Panc1 (cell line): ENCODE measurements around the gene STOM. TPM values are rescaled to one million over a fixed set of nuclear protein-coding genes. Genes with fewer than 3 reads are reported as not detected.

Source experiments
- ATAC-seq: fragments of 200-7000 bp; cut with Tn5 transposase; 2 replicates; pipeline ENCODE4 v1.9.1; 2020; ENCODE audit warnings: mild to moderate bottlenecking, moderate library complexity
- BruUV-seq: library from RNA; stranded (reverse); fragments of 400-500 nt; replicated peaks from 2 replicates; lab custom pipeline; 2021; lab: Mats Ljungman, UMichigan
- CTCF ChIA-PET: fragments of 300-600 bp; sonication (Branson Sonifier 250); formaldehyde crosslinking; loops from one replicate; lab custom pipeline; 2022; ENCODE audit warnings: antibody characterized with exemption; lab: Charles Lee
- POLR2A ChIA-PET: fragments of 300-600 bp; sonication (Branson Sonifier 250); formaldehyde crosslinking; loops from one replicate; lab custom pipeline; 2022; ENCODE audit warnings: antibody characterized with exemption; lab: Charles Lee
- DNase-seq: peaks from one replicate; pipeline ENCODE4 v3.0.0-alpha.2; 2010; ENCODE audit warnings: low read depth, low spot score
- H3K27ac ChIP-seq: 2 replicates; pipeline ENCODE4 v1.5.1; 2011; ENCODE audit warnings: mild to moderate bottlenecking, low read length, inconsistent platforms
- H3K27me3 ChIP-seq: fragments of 200-500 bp; sonication (Bioruptor generic); 2 replicates; pipeline ENCODE4 v1.6.0; 2014; ENCODE audit warnings: low read length, inconsistent platforms; ENCODE audit not compliant: control insufficient read depth, insufficient read depth
- H3K36me3 ChIP-seq: fragments of 200-500 bp; sonication (Bioruptor generic); 2 replicates; pipeline ENCODE4 v1.5.1; 2014; ENCODE audit warnings: inconsistent platforms, mild to moderate bottlenecking, low read length, moderate library complexity; ENCODE audit not compliant: control insufficient read depth, insufficient read depth
- H3K4me1 ChIP-seq: 2 replicates; pipeline ENCODE4 v1.5.1; 2011; ENCODE audit warnings: inconsistent platforms, mild to moderate bottlenecking, low read length, moderate library complexity; ENCODE audit not compliant: control insufficient read depth, insufficient read depth
- H3K4me3 ChIP-seq, 2 experiments: 2 replicates each; pipeline ENCODE4 v1.5.1; 2011 to 2012; ENCODE audit warnings: low read depth in 2 of 2, low read length in 2 of 2, mild to moderate bottlenecking in 2 of 2, inconsistent platforms in 1 of 2, moderate library complexity in 1 of 2
- H3K9me3 ChIP-seq: fragments of 200-500 bp; sonication (Bioruptor generic); 2 replicates; pipeline ENCODE4 v1.5.1; 2014; ENCODE audit warnings: low read depth, mild to moderate bottlenecking, inconsistent platforms, low read length, moderate library complexity; ENCODE audit not compliant: control insufficient read depth, insufficient read depth
- POLR2AphosphoS5 ChIP-seq: IDR thresholded peaks from 2 replicates; pipeline ENCODE4 v1.6.1; 2012; ENCODE audit warnings: mild to moderate bottlenecking, low read depth, low read length, moderate library complexity
- SIN3A ChIP-seq: IDR thresholded peaks from 2 replicates; pipeline ENCODE4 v1.6.1; 2012; ENCODE audit warnings: low read depth, mild to moderate bottlenecking, low read length, moderate library complexity, borderline replicate concordance; ENCODE audit not compliant: insufficient read depth
- TCF7L2 ChIP-seq: IDR thresholded peaks from 2 replicates; pipeline ENCODE4 v1.6.1; 2011; ENCODE audit warnings: mild to moderate bottlenecking, low read depth, low read length, inconsistent platforms
- in situ Hi-C: cut with HindIII; loops from 2 replicates; pipeline ENCODE4 v1.10.0; 2016; ENCODE audit warnings: low sequenced_read_pairs, low pct_unique_long_range_greater_than_20kb
- intact Hi-C: fragments of 100-400 bp; cut with micrococcal nuclease; formaldehyde crosslinking; loops from one replicate; pipeline ENCODE4 v1.10.0; 2022; ENCODE audit not compliant: unreplicated experiment
- total RNA-seq: library from RNA; stranded (reverse); gene quantifications from one replicate; pipeline ENCODE4 v1.2.1, GENCODE V29; 2021; ENCODE audit not compliant: unreplicated experiment
- TF ChIP-seq, protein P1 (sequence below): fragments of 450-650 bp; IDR thresholded peaks from 2 replicates; pipeline ENCODE4 v1.5.1; 2017; ENCODE audit warnings: mild to moderate bottlenecking
- TF ChIP-seq, protein P2 (sequence below), 2 experiments: IDR thresholded peaks; 2 replicates each; pipeline ENCODE4 v1.6.1; 2011 to 2012; ENCODE audit warnings: low read depth in 2 of 2, control low read depth in 1 of 2, low read length in 1 of 2, mild to moderate bottlenecking in 1 of 2, moderate library complexity in 1 of 2; ENCODE audit not compliant: insufficient read depth in 1 of 2

The STOM gene
- total RNA-seq, 1 experiment from 2014 or later: 81.2 TPM

DNA sequence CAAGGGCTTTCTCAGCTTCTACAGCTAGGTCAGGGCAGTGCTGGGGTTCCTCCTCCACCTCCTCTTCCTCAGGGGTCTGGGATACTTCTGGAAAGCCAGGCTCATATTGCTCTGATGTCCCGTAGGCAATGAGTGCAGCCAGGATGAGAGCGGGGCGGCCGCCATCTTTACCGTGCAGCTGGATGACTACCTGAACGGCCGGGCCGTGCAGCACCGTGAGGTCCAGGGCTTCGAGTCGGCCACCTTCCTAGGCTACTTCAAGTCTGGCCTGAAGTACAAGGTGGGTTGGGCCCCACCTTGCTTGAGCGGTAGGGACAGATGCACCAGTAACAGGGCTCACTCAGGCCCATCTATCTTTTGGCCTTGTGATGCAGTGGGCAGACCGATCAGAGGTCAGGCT, 67.3 kb downstream of the STOM start:
- no TSS peak for BruUV-seq
- TF ChIP-seq TCF7L2 (no peak), POLR2AphosphoS5 (no peak), SIN3A (no peak)
- no peak for ATAC-seq
- Histone ChIP-seq H3K27ac (no peak overlapping the region; the same call in 1 of the 2 replicates), H3K9me3 (no peaks in the 10 kb centered on the region), H3K36me3 (peaks cover 7% of the 10 kb centered on the region; the same call in 1 of the 2 replicates), H3K4me1 (peaks cover 21% of the 10 kb centered on the region), H3K4me3 (no peak overlapping the region), H3K27me3 (no peaks in the 10 kb centered on the region)
- in situ Hi-C loops (no loop called here), intact Hi-C loops (no loop called here)
- ChIA-PET CTCF (no interaction called here), POLR2A (no interaction called here)
- DNase-seq: no peak

DNA sequence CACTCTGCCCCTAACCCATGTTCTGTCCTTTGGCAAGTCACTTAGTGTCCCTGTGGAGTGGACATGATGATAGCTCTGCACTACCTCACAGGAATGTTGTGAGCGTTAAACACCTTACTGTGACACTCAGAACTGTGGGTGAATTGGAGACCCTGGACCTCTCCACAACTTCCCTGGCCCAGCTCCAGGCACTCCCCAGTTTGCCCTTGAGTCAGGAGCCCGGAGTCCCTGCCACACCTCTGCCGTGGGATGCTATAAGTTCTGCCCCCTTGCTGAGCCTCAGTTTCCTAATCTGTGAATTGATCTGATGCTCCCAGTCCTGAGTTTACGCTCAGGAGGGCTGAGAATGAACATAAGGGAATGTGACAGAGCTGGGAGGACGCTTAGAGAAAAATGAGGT, 67.7 kb downstream of the STOM start:
- peaks cover 7% of the 10 kb centered on the region; the same call in 1 of the 2 replicates for H3K36me3 ChIP-seq
- H3K9me3 ChIP-seq: no peaks in the 10 kb centered on the region
- TF ChIP-seq, protein P1, sequence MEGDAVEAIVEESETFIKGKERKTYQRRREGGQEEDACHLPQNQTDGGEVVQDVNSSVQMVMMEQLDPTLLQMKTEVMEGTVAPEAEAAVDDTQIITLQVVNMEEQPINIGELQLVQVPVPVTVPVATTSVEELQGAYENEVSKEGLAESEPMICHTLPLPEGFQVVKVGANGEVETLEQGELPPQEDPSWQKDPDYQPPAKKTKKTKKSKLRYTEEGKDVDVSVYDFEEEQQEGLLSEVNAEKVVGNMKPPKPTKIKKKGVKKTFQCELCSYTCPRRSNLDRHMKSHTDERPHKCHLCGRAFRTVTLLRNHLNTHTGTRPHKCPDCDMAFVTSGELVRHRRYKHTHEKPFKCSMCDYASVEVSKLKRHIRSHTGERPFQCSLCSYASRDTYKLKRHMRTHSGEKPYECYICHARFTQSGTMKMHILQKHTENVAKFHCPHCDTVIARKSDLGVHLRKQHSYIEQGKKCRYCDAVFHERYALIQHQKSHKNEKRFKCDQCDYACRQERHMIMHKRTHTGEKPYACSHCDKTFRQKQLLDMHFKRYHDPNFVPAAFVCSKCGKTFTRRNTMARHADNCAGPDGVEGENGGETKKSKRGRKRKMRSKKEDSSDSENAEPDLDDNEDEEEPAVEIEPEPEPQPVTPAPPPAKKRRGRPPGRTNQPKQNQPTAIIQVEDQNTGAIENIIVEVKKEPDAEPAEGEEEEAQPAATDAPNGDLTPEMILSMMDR: no peak
- TF ChIP-seq POLR2AphosphoS5: no peak
- TF ChIP-seq TCF7L2: no peak
- TF ChIP-seq, protein P2, sequence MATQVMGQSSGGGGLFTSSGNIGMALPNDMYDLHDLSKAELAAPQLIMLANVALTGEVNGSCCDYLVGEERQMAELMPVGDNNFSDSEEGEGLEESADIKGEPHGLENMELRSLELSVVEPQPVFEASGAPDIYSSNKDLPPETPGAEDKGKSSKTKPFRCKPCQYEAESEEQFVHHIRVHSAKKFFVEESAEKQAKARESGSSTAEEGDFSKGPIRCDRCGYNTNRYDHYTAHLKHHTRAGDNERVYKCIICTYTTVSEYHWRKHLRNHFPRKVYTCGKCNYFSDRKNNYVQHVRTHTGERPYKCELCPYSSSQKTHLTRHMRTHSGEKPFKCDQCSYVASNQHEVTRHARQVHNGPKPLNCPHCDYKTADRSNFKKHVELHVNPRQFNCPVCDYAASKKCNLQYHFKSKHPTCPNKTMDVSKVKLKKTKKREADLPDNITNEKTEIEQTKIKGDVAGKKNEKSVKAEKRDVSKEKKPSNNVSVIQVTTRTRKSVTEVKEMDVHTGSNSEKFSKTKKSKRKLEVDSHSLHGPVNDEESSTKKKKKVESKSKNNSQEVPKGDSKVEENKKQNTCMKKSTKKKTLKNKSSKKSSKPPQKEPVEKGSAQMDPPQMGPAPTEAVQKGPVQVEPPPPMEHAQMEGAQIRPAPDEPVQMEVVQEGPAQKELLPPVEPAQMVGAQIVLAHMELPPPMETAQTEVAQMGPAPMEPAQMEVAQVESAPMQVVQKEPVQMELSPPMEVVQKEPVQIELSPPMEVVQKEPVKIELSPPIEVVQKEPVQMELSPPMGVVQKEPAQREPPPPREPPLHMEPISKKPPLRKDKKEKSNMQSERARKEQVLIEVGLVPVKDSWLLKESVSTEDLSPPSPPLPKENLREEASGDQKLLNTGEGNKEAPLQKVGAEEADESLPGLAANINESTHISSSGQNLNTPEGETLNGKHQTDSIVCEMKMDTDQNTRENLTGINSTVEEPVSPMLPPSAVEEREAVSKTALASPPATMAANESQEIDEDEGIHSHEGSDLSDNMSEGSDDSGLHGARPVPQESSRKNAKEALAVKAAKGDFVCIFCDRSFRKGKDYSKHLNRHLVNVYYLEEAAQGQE (IDR thresholded peaks at IDR 0.05; ENCODE audit: insufficient read depth in 1 of 2, low read depth in 2 of 2, low read length in 1 of 2): no peak
- no peak for TF ChIP-seq SIN3A
- ATAC-seq: no peak
- no peaks in the 10 kb centered on the region for H3K27me3 ChIP-seq
- no TSS peak for BruUV-seq
- H3K27ac ChIP-seq: no peak overlapping the region; the same call in 1 of the 2 replicates
- POLR2A ChIA-PET: no interaction called here
- H3K4me3 ChIP-seq: no peak overlapping the region
- DNase-seq: no peak
- CTCF ChIA-PET: no interaction called here
- H3K4me1 ChIP-seq: peaks cover 25% of the 10 kb centered on the region
- intact Hi-C loops: no loop called here
- in situ Hi-C loops: no loop called here

DNA sequence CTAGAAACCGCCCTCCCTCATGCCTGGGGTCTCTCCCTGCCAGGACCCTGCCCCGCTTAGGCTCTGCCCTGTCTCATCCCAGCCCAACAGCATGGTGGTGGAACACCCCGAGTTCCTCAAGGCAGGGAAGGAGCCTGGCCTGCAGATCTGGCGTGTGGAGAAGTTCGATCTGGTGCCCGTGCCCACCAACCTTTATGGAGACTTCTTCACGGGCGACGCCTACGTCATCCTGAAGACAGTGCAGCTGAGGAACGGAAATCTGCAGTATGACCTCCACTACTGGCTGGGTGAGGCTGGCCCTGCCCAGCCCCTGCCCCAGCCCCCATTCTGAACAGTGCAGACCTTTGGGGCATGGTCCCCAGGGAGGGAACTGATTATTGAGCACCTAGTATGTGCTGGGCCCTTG, 68.2 kb downstream of the STOM start:
- peaks cover 29% of the 10 kb centered on the region for H3K4me1 ChIP-seq
- TF ChIP-seq, protein P1: no peak
- TF ChIP-seq, protein P2 (IDR thresholded peaks at IDR 0.05; ENCODE audit: insufficient read depth in 1 of 2, low read depth in 2 of 2, low read length in 1 of 2): no peak
- TF ChIP-seq SIN3A: no peak
- TF ChIP-seq POLR2AphosphoS5: no peak
- TF ChIP-seq TCF7L2: no peak
- in situ Hi-C loops (no loop called here), intact Hi-C loops (no loop called here)
- ChIA-PET CTCF (no interaction called here), POLR2A (no interaction called here)
- ATAC-seq: no peak
- H3K27me3 ChIP-seq: no peaks in the 10 kb centered on the region
- H3K9me3 ChIP-seq: no peaks in the 10 kb centered on the region
- no peak for DNase-seq
- H3K27ac ChIP-seq: no peak overlapping the region
- no peak overlapping the region for H3K4me3 ChIP-seq
- peaks cover 4% of the 10 kb centered on the region; the same call in 1 of the 2 replicates for H3K36me3 ChIP-seq
- no TSS peak for BruUV-seq
